Superior temporal gyrus (tissue), 1 donor: ENCODE data around the gene VPS36.
"Not testable (repeated sequence)": the region's sequence is repeated elsewhere in the genome, so short reads cannot be mapped to it uniquely, and the experiment has no call there.

Experiments
- DNase-seq: peaks from one replicate; pipeline ENCODE4 v3.0.0-alpha.2; 2016; ENCODE audit errors: extremely low spot score

The VPS36 gene

DNA sequence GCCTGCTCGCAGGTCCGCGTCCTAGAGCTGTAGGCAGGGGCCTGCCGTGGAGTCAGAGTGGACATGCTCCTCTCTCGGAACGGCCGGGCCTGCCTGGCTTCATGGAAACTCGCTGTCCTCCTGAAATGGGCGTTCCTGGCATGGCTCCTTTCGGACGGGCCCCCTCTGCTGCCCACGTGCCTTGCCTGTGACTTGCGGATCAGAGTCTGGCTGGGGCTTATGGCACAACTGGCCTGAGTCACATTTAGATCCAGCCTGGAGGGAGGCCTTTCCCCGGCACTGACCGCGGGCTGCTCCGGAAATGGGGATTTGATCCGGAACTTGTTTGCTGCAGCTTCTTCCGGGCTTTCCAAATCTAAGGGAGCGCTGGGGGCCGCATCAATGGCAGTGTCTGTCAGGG is 72.5 kb downstream of the VPS36 start:
- no peak for DNase-seq

DNA sequence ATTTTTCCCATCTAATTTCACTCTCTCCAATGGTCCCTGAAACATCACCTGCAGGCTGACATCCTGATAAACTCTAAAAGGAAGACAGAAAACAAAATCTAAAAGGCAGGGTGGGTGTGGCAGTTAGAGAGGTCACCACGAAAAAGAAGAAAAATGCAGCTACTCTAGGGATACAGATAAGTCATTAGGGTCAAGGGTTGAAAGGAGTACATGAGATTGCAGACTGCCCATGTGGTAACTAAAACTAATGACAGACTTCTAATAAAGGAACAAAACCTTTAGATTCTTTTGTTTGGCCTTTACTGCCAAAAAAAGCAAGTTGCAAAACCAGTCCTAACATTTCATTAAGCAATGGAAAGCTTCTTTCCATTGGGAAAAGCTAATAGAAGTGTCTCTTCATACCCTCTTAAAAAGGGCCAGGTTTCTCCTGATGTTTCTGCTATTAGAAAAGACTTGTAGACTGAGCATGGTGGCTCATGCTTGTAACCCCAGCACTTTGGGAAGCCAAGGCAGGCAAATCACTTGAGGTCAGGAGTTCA is 75.5 kb downstream of the VPS36 start:
- no peak for DNase-seq

DNA sequence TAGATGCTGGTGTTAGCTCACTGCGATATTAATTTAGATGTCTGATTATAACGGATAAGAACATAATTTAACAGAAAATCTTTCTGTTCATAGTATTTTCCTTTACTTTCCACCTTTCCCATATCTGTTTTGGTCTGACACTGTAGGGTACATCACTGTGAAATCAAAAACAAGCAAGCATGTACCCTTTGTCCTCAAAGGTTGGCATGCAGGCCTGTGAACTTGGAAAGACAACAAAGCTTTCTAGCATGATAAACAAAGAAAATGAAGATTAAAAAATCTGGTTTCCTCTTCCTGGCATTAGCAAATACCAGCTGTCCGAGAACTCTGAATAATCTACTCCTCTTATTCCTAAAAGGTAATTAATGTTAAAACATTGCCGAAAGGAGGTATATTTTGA is 76.0 kb downstream of the VPS36 start:
- DNase-seq: no peak

DNA sequence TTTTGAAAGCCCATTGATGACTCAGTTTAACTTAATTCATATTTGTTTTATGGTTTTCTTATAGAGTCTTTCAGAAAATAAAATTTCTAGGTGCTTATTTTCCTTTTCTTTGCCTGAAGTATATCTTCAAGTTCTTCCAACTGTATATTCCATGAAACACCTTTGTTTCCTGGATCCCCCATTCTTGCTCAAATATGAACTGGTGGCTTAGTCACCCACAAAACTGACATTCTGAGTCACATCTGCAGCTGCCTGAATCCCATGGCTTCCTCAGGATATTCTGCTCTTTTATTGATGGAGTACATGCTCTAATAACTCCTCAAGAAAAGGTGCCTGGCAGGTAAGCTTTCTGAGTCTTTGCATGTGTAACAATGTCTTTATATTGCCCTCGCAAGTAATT is 77.2 kb downstream of the VPS36 start:
- DNase-seq: not testable (repeated sequence)

DNA sequence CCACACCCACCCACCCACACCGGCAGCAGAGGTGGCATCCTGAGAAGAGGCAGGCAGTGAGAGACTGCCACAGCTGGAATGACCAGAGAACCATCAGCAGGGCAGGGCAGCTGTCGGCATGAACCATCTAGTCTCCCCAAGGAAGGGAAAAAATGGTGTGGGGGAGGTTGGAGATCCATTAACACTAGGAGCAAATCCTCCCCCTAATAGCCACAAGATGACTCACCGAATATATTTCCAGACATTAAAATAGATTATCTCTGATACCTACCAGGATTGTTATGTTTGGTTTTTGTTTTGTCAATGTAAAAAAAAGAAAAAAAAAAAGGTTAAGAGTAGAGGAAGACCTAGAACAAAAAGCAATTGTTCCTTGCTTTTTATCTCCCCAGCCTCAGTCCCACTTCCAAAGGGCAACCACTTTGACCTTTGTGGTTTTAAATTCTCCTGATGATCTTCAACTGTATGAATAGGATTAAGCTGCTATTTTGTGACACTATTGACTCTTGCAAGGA is 78.6 kb downstream of the VPS36 start:
- DNase-seq: no peak

DNA sequence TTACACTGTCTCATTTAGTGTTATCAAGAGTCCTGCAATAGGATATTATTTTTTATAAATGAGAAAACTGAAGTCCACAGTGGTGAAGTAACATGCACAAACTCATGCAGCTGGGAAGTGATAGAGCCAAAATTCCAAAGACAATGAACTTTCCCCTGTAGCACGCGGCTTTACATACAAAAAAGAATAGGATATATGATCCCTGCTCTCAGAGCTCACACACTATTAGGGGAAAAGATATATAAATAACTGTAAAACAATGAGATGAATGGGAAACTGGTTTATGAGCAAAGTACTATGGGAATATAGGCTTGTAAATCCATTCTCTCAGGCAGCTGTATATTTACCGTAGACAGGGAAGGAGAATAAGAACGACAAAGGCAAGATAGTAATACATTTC is 84.1 kb downstream of the VPS36 start:
- DNase-seq: no peak
